Measurements from ENCODE around the gene OLR1. TPM values are rescaled to one million over a fixed set of nuclear protein-coding genes. Genes with fewer than 3 reads are reported as not detected.

Gene OLR1
- total RNA-seq, 1 experiment from 2014 or later, result 0.74 TPM

DNA sequence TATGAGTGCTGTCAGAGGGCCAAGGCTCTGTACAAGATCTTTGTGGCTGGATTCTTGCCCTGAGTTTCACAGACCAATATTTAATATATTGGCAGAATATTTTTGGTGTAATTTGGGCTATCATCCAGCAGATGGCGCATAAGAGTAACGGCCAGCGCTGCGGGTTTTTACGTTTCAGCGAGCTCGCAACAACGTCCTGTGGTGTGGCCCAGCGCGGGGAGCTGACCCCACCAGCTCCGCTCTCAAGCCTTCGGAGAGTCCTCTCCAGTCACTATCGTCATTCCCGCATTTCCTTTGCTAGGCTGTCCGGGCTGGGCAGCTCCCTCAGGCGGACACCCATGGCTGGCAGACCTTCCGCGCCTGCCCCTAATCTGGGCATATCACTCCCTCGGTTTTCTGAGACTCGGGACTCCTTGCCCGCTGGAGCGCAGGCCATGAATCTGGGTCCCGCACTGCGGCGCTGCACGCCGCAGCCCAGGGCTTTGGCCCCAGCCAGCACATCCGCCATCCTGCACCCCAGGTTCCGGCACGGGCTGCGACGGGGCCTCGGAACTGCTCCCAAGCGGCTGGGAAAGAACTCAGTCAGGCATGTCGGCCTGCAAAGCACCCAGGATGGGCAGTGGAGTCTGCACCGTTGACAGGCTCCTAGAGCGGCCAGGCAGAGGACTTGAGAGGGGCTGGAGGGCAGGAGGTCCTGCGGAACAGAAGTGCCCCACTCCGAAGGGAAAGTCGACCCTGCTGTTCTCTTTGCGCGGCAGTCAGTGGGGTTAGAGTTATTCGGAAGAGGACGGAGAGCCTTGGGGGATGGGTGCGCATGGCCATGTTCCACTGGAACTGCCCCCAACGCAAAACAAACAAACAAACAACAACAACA, 18.4 kb downstream of the OLR1 start:
- peak overlapping the region; percentile 53 to 66 for H3K4me3 ChIP-seq (ENCODE audit: low read depth in 2 of 2, low read length in 2 of 2)
- no TSS peak for BruUV-seq (replicated peaks)
- no peaks in the 10 kb centered on the region for H3K9me3 ChIP-seq (ENCODE audit: control insufficient read depth, insufficient read depth, low read depth, low read length)
- ChIA-PET POLR2A (no interaction called here), CTCF (interaction anchor here (0.6 to 2.2 kb wide), 6 partner anchors 10 to 74 kb away, joined by 3 to 7 read pairs (median 4); partner anchors contain the start of gene OLR1)
- H3K27me3 ChIP-seq (ENCODE audit: control insufficient read depth, insufficient read depth, low read length), result no peaks in the 10 kb centered on the region
- ATAC-seq (peak; percentile 93), DNase-seq (ENCODE audit: low read depth, low spot score) (no peak)
- in situ Hi-C loops (cut with HindIII; ENCODE audit: low pct_unique_long_range_greater_than_20kb, low sequenced_read_pairs), result no loop called here
- no peaks in the 10 kb centered on the region for H3K36me3 ChIP-seq (ENCODE audit: control insufficient read depth, insufficient read depth, low read length)
- intact Hi-C loops (cut with micrococcal nuclease; ENCODE audit: unreplicated experiment), result loop anchor here (1.0 kb wide), 1 partner anchor 37 kb away; no protein-coding TSS in a partner anchor
- peaks cover 5% of the 10 kb centered on the region; the same call in 1 of the 2 replicates for H3K4me1 ChIP-seq (ENCODE audit: control insufficient read depth, insufficient read depth, low read length)
- H3K27ac ChIP-seq (ENCODE audit: low read length), result peak overlapping the region; percentile 70
- TF ChIP-seq CTCF (IDR thresholded peaks at IDR 0.05) (peak; percentile 85), TCF7L2 (IDR thresholded peaks at IDR 0.05; ENCODE audit: low read depth, low read length) (no peak)

DNA sequence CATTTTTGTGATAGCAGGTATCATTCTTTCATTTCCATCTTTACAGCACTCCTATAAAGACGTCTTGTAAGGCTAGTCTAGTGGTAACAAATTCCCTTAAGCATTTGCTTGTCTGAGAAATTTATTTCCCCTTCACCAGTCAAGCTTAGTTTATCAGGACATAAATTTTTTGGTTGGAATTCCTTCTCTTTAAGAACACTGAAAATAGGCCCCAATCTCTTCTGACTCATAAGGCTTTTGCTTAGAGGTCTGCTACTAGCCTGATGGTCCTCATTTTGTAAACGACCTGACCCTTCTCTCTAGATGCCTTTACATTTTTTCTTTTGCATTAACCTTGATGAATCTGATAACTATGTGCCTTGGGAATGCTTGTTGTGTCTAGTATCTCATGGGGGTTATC, 20.3 kb downstream of the OLR1 start:
- DNase-seq (ENCODE audit: low read depth, low spot score) (no peak), ATAC-seq (no peak)
- in situ Hi-C loops (cut with HindIII; ENCODE audit: low pct_unique_long_range_greater_than_20kb, low sequenced_read_pairs), result no loop called here
- no peak overlapping the region for H3K27ac ChIP-seq (ENCODE audit: low read length)
- CTCF ChIA-PET, result interaction anchor here (0.6 to 2.2 kb wide), 3 partner anchors 25 to 396 kb away, joined by 3 to 7 read pairs (median 3); no protein-coding TSS in a partner anchor
- intact Hi-C loops (cut with micrococcal nuclease; ENCODE audit: unreplicated experiment), result no loop called here
- H3K9me3 ChIP-seq (ENCODE audit: control insufficient read depth, insufficient read depth, low read depth, low read length), result no peaks in the 10 kb centered on the region
- H3K36me3 ChIP-seq (ENCODE audit: control insufficient read depth, insufficient read depth, low read length), result no peaks in the 10 kb centered on the region
- POLR2A ChIA-PET, result interaction anchor here (0.6 kb wide), 1 partner anchor 61 kb away, joined by 3 read pairs; no protein-coding TSS in a partner anchor
- no peaks in the 10 kb centered on the region for H3K27me3 ChIP-seq (ENCODE audit: control insufficient read depth, insufficient read depth, low read length)
- no TSS peak for BruUV-seq (replicated peaks)
- no peak for TF ChIP-seq CTCF (IDR thresholded peaks at IDR 0.05)
- TF ChIP-seq, protein P1, sequence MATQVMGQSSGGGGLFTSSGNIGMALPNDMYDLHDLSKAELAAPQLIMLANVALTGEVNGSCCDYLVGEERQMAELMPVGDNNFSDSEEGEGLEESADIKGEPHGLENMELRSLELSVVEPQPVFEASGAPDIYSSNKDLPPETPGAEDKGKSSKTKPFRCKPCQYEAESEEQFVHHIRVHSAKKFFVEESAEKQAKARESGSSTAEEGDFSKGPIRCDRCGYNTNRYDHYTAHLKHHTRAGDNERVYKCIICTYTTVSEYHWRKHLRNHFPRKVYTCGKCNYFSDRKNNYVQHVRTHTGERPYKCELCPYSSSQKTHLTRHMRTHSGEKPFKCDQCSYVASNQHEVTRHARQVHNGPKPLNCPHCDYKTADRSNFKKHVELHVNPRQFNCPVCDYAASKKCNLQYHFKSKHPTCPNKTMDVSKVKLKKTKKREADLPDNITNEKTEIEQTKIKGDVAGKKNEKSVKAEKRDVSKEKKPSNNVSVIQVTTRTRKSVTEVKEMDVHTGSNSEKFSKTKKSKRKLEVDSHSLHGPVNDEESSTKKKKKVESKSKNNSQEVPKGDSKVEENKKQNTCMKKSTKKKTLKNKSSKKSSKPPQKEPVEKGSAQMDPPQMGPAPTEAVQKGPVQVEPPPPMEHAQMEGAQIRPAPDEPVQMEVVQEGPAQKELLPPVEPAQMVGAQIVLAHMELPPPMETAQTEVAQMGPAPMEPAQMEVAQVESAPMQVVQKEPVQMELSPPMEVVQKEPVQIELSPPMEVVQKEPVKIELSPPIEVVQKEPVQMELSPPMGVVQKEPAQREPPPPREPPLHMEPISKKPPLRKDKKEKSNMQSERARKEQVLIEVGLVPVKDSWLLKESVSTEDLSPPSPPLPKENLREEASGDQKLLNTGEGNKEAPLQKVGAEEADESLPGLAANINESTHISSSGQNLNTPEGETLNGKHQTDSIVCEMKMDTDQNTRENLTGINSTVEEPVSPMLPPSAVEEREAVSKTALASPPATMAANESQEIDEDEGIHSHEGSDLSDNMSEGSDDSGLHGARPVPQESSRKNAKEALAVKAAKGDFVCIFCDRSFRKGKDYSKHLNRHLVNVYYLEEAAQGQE (IDR thresholded peaks at IDR 0.05; ENCODE audit: insufficient read depth in 1 of 2, low read depth in 2 of 2, low read length in 1 of 2), result no peak
- TF ChIP-seq POLR2AphosphoS5 (IDR thresholded peaks at IDR 0.05; ENCODE audit: low read depth, low read length), result no peak
- no peak for TF ChIP-seq SIN3A (IDR thresholded peaks at IDR 0.05; ENCODE audit: borderline replicate concordance, insufficient read depth, low read depth, low read length)
- TF ChIP-seq TCF7L2 (IDR thresholded peaks at IDR 0.05; ENCODE audit: low read depth, low read length), result no peak
- peaks cover 5% of the 10 kb centered on the region; the same call in 1 of the 2 replicates for H3K4me1 ChIP-seq (ENCODE audit: control insufficient read depth, insufficient read depth, low read length)
- no peak overlapping the region for H3K4me3 ChIP-seq (ENCODE audit: low read depth in 2 of 2, low read length in 2 of 2)

Data from Panc1 (cell line).